HG02678 (cell line): ENCODE measurements around the gene BCL7A.

ENCODE experiments used
- ATAC-seq: cut with Tn5 transposase; IDR thresholded peaks from one replicate; pipeline ENCODE4 v1.9.1; 2021; ENCODE audit warnings: mild to moderate bottlenecking, moderate library complexity; ENCODE audit not compliant: unreplicated experiment

The BCL7A gene

DNA sequence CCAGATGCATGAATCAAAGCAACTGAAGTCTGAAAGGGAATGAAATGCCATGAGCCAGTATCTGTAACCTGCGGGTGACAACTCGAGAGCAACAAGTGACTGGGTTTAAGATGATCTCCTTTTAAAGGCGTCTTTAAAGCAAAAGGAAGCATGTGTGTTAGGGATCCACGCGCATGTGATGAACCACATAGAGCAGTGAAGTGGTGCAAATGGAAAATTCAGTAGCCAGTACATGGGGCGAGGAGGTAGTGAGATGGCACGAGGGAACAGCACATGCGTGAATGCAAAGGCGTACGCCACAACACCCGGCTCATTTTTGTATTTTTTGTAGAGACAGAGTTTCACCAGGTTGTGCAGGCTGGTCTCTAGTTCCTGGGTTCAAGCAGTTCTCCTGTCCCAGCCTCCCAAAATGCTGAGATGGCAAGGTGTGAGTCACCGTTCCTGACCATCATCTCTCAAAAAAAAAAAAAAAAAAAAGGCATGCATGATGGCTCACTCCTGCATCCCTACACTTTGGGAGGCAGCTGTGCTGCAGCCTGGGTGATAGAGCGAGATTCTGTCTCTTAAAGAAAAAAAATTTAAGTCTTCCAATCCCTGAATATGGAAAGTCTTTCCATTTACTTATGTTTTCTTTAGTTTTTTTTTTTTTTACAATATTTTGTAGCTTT, 24.6 kb upstream of the BCL7A start:
- no peak for ATAC-seq

DNA sequence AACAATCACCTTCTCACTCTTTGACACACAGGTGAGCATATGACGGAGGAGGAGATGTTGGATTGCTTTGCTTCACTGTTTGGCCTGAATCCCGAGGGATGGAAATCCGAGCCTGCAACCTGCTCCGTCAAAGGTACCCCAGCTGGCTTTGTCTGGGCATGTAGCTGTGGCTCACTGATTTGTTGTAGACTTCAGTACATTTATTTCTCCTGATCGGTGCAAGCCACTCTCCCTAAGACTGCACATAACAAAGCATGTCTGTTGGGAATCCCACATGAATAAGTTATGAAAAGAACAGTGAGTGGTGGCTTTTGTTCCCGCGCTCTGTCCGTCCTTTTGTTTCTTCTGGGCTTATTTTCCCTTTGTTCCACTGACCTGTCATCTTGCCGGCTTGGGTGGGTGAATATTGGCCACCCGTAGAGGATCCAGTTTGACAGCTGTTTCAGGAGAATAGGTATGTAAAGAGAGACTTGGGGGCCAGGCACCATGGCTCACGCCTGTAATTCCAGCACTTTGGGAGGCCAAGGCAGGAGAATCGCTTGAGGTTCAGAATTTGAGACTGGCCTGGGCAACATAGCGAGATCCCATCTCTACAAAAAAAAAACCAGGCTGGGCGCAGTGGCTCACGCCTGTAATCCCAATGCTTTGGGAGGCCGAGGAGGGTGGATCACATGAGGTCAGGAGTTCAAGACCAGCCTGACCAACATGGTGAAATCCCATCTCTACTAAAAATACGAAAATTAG, 20.0 kb upstream of the BCL7A start:
- no peak for ATAC-seq

GRCh38 chr12:122003651-122004611, 17.8 kb upstream of the BCL7A start:
- peak; percentile 48 for ATAC-seq

DNA sequence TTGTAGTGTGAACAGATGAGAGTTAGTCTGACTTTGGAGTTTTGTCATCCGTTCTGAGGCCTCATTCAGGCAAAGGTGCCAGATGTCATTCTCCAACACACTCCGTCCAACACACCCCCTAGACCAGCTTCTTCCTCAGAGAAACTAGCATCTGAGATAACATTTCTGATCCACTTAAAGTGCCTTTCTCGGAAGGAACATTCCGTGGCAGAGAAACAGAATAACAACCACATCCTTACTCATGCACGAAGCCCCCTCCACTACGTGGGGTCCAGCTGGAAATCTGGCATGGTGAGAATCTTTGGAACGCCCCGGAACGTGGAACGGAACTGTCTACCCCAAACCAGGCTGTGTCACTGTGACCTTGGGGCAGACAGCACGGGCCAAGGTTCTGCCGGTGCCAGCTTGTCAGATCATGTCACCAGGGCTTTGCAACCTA, 17.0 kb upstream of the BCL7A start:
- ATAC-seq, result no peak

DNA sequence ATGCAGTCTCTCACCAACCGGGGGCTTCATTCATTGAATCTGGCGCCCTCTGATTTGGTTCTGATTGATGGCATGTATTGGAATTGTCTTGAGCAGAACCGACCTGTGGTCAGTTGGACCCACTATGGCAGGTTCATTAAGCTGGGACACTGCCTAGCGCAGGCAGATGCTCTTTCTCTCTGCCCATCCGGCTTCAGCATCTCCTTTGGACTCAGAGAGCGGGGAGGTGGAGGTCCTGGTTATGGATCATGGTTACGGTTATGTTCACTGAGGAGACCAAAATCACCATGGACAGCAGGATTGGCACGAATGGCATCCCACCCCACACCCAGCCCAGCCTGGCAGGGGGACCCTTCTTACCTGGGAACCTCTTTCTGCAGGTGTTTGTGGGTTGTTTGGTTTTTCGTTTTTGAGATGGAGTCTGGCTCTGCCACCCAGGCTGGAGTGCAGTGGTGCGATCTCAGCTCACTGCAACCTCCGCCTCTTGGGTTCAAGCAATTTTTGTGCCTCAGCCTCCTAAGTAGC, 16.4 kb upstream of the BCL7A start:
- no peak for ATAC-seq

DNA sequence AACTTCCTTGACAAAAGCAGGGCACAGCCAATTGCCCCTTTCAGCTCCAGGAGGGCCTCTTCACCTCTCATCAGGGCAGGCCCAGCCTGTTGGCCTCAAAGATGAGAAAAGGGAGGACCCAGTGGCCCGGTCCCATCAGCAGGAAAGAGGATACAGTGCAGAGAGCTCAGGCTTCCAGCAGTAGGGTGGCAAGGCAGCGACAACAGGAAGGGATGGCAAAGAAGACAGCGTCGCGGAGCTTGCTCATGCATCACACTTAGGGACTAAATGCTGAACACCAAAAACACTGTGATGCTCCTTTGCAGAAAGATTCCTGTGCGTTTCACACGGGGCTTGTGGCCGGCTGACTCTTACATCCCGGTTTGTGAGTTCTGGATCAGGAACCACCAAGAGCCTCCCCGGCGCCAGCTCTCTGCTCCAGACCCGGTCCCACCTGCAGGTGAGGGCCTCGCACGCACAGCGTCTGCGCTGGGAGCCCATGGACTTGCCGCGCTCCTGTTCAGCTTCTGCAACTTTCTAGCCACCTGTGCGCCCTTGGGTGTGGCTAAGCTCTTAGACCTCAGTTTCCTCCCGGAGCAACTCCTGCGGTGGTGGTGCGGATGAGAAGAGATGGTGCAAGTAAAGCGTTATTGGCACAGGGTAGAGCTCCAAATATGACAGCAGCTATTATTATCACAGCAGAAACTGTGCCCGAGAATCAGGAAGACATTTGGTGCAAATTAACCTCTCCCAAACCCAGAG, 15.3 kb upstream of the BCL7A start:
- no peak for ATAC-seq

GRCh38 chr12:122009741-122010140, 11.9 kb upstream of the BCL7A start:
- ATAC-seq, result no peak

GRCh38 chr12:122012184-122012583, 9.5 kb upstream of the BCL7A start:
- no peak for ATAC-seq

GRCh38 chr12:122013136-122013535, 8.5 kb upstream of the BCL7A start:
- no peak for ATAC-seq

DNA sequence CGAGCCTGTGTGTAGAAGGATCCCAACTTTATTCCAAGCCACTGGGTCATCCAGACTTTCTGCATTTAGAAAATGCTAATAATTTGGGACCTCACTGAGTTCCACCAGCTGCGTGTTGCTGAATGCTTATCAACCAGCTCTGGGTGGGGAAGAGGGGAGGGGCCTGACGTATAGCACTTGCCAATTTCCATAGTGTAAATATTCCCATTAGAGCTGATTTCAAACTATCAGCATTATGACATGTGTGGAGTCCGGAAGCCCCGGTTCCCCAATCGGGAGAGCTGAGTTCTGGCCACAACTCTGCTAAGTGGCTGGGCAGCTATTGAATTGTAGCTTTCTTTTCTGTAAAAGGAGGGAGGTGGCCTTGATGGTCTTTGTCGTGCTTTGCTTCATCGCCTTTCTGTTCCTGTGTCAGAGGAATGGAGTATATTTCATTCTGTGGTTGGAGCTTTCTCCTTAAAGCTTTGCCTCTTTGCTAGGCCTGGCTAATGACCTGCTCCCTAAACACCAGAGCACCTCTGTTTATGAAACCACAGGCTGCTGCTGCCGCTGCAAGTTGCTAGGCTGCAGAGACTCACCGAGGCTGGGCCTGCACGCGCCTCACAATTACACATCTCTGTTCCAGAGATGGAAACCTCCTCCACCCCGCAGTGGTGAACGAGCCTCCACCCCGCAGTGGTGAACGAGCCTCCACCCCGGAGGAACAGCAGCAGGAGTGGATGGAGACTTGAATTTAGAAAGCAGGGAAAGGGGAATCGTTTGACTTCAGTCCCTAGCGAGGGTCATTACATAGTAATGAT, 7.7 kb upstream of the BCL7A start:
- no peak for ATAC-seq

DNA sequence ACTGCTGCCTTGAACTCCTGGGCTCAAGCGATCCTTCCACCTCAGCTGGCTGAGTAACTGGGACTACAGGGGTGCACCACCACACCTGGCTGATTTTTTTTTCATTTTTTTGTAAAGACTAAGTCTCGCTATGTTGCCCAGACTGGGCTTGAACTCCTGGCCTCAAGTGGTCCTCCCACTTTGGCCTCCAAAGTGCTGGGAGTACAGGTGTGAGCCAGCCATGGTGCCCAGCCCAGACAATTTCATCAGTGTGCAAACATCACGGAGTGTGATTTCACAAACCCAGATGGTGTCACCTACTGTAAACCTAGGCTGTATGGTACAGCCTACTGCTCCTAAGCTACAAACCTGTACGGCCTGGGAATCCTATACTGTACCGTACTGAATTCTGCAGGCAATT, 6.9 kb upstream of the BCL7A start:
- no peak for ATAC-seq

DNA sequence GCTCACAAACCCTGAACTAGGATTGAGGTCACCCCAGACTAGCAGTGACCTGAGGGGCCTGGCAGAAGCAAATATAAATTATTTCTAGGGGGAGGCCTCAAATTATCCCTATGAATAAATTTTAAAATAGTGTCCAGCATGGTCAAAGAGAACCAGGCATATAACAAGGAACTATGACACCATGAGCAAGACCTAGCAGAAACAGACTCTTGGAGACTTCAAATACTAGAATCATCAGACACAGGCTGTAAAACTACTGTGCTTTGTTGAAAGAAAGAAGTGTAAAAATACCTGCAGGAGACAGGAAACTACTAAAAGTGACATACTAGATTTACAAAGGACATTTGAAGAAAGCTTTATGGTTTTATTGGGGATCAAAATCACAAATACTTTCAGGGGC, 3.2 kb upstream of the BCL7A start:
- ATAC-seq, result no peak

- ATAC-seq, result no peak
These were observed 2.7 kb upstream of the BCL7A start for GRCh38 chr12:122018937-122019336.

GRCh38 chr12:122020795-122021192, 890 bp upstream of the BCL7A start:
- ATAC-seq, result no peak

DNA sequence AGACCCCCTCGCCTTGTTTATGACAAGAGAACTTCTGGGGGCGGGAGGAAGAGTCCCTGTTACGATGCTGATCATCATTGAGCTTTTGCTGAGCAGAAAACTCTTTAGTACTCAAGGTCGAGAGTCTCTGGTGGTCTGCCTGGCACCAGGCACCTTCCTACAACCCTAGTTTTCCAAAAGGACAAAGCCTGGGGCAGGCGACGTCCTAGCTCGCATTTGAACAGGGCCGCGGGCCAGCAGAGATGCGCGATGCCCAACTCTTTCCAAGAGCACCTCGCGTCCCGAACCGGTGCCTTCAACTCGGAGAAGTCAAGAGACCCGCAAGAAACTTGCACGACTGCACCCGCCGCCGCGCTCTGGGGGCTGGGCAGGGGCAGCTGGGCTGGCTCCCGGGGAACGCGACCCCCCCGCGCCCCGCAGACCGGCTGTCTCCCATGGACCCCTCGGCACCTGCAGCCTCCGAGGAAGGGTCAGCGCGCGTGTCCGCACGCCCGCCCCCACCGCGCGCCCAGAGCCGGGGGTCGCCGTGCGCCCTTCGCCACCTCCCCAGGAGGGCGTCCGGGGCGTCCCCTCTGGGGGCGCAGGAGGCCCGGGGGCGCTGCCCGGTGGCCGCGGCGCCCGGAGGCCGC, 377 bp upstream of the BCL7A start:
- ATAC-seq, result no peak

DNA sequence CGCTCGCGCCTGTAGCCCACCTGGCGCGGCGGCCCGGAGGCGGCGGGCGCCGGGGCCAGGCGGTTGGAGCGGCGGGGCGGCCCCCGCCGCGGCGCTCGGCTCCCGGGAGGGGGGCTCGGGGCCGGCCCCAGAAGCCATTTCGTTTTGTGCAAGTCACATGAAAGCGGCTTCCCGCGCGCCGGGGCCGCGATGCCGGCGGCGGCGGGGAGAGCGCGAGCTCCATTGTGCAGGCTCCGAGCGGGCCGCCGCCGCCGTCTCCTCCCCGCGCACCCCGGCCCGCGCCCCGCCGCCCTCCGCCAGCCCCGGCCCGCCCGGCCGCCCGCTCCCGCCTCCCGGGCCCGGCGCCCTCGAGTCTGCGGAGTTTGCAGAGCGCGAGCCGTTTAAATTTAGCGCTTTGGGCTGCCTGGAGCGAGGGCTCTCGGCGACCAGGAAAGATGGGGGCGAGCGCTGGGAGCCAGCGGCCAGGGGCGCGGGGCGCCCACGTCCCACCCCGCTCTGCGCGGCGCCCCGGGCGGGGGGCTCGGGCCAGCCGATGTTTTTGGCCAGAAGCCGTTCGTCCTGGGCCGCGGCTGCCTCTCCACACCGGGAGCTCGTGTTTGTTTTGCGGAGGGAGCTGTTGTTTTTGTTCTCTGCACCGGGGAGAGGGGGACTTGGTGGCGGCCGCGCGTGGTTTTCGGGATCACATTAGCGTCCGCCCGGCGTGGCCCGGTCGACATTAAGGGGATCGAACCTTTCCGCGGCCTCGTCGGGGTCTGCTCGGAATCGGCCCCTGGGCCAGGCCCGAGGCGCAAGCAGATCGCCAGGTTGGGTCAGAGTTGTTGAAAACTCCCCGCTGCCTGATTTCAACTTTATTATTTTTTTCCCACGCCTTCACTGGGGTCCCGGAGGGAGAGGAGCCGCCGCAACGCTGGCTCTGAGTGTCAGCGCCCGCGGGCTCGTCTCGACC, 982 bp downstream of the BCL7A start:
- ATAC-seq, result no peak

GRCh38 chr12:122023339-122024131, 1.9 kb downstream of the BCL7A start:
- ATAC-seq, result no peak
